COR-L47 (cell line): Measurements from ENCODE around the gene AKAP6.

Experiments
- DNase-seq: peaks from one replicate; lab custom pipeline; 2025; lab: John Stamatoyannopoulos, UW

Gene AKAP6

DNA sequence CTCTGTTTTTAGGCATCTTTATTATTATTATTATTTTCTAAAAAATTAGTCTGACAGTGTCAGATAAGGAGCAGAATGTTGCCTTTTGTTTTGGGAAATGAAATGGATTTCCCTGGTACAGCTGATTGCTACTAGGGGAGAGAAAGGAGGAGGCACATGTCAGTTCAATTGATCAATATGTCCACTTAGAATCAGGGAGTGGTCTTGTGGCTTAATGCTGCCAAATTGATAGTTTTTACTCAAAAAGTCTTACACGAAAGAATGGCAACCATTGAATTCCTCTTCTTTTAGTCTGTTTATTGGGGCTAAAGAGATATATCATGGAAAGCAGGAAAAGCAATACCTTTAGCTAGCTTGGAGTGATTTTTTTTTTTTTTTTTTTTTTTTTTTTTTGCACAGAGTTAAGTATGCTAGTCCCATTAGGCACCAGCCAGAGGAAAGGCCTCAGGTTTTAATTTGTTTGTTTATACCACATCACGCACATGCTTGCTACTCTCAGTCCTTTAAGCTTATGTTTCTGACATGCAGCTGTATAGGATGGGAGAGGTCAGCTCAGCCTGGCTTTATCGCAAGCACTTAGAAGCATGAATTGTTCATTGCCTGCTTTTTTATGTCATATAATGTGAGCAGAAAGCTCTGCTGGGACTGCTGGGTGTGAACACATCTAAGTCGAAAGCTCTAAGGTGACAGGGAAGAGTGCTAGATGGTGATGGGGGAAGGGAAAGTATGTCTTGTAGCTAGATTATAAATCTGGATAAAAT lies 1.4 kb downstream of the AKAP6 start:
- DNase-seq = peak; percentile 22

DNA sequence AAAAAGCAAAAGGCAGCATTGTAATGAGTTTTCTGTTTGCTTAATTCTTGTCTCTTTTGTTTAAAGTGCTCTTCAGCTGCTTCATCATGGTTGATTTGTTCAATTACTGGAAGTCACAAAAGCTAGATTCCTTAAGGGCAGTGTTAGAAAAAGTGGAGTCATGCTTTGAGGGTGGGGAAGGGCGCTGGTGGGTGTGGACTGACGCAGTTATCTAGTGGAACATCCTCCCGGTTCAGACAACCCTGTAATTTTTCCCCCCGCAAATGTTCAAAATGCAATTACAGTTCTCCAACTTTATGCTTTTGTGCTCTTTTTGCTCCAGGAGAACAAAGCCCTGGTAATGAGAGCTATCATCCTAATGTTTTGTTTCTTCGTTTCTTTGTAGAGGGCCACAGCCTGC lies 2.1 kb downstream of the AKAP6 start:
- DNase-seq = peak; percentile 48

- no peak for DNase-seq
Observed at GRCh38 chr14:32332415-32333316, 3.6 kb downstream of the AKAP6 start.

DNA sequence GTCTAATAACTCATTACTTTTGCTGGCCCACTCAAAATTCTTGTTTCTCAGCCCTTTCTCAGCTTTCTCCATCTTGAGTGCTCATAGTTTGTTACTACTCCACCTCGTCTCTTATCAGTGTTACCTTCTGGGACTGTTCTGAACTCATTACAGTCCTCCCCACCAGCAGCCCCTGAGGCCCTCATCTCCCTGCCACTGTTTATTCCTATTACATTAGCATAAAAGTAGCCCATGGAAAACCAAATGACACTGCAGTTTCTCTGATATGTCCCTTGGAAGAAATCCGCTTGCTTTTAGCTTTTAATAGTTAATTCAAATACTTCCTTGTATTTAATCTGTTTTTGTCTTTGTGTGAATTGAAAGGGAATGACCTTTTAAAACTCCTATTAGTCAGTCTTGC lies 7.6 kb downstream of the AKAP6 start:
- DNase-seq = no peak

- DNase-seq = no peak
Observed at GRCh38 chr14:32337759-32338158, 8.7 kb downstream of the AKAP6 start.

DNA sequence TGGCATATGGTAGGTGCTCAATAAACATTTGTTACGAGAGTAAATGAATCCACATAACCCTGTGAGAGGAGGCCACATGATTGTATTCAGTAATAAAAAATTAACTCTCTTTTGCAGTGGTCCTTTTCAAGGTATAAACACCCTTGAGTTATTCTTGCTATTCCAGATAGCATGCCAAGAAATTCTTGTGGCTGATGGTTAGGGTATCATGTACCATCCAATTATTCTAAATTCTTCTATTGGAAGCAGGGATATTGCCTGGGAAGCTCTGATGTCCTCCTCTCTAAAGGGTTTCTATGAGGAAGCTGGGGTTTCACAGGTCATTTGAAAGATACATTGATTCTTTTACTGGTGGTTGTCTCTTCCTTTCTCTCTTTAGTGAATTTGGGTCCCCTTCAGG lies 10.1 kb downstream of the AKAP6 start:
- no peak for DNase-seq

DNA sequence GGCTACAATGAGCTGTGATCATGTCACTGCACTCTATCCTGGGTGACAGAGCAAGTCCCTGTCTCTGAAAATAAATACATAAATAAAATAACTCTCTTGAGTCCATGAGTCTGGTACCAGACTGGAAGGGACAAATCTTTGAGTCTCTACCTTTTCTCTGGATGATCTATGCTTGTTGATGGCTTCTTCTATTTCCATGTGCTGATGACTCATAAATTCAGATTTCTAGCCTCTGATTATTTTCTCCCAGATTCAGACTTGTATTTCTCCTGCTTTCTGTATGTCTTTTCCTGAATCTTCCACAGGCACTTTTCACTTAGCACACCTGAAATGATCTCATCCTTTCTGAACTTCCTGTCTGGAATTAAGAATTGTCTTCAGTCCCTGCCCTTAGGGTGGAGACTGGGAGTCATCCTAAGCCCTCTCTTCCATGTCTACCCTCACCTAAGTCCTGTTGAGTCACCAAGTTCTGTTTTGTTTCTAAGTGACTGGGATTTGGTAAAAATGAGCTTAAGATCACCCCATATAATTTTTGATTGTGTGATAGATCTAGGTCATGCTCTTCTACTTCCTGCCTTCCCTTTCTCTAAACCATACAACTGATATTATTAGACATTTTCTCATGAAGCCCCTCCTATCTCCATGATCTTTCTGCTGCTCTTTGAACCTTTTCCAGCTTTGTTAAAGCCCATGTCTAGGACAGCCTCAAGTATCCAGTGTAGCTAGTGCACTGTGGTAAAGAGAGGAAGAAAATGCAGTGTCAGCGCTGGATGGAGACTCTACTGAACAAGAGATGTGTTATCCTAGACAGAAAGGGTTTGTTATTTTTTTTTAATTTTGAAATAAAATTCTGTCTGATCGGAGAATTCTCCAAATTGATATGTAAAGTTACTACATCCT lies 13.1 kb downstream of the AKAP6 start:
- DNase-seq = no peak

- no peak for DNase-seq
Observed at GRCh38 chr14:32342847-32343194, 13.7 kb downstream of the AKAP6 start.

GRCh38 chr14:32343926-32344430 lies 14.9 kb downstream of the AKAP6 start:
- no peak for DNase-seq

- DNase-seq = no peak
Observed at GRCh38 chr14:32345311-32345791, 16.3 kb downstream of the AKAP6 start.

DNA sequence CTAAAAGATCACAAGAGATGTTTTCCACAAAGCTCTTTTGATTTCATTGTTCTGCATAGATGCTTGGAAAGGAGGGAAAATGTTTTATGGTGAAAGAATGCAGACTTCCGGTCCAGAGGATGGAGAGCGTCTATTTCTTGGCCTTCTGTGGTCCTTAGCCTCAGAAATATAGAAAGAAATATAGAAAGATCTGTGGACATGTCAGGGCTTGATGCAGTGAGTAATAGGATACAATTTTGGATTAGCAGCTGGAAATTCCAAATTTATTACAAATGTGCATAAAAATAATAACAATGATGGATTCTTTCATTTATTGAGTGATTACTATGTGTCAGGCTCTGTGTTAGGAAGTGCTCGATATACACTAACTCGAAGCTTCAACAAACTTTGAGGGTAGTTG lies 20.2 kb downstream of the AKAP6 start:
- no peak for DNase-seq

GRCh38 chr14:32350020-32350419 lies 20.9 kb downstream of the AKAP6 start:
- no peak for DNase-seq

- DNase-seq = no peak
Observed at GRCh38 chr14:32352631-32353030, 23.5 kb downstream of the AKAP6 start.

GRCh38 chr14:32354716-32355115 lies 25.6 kb downstream of the AKAP6 start:
- DNase-seq = no peak

- DNase-seq = no peak
Observed at GRCh38 chr14:32358781-32359180, 29.7 kb downstream of the AKAP6 start.

DNA sequence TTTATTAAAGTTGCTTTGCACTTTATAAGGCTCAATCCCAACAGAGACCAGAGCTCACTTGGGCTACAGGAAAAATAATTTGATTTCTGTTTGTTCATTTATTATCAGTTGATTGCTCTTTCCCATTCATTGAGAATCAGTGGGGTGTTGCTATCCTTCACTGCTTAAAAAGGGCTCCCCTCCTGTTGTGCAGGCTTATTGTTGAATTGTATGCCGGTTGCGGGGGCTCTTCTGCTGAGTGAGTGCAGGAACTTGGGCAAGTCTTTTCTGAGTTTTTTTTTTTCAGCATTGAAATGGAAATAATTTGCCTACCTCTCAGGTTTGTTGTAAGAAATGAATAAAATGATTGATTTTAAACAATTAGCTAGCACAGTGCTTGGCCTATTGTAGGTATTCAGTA lies 32.6 kb downstream of the AKAP6 start:
- DNase-seq = no peak

- DNase-seq = no peak
Observed at GRCh38 chr14:32363761-32364160, 34.7 kb downstream of the AKAP6 start.

- no peak for DNase-seq
Observed at GRCh38 chr14:32364941-32365340, 35.8 kb downstream of the AKAP6 start.

GRCh38 chr14:32366256-32366879 lies 37.3 kb downstream of the AKAP6 start:
- peak; percentile 9 for DNase-seq

DNA sequence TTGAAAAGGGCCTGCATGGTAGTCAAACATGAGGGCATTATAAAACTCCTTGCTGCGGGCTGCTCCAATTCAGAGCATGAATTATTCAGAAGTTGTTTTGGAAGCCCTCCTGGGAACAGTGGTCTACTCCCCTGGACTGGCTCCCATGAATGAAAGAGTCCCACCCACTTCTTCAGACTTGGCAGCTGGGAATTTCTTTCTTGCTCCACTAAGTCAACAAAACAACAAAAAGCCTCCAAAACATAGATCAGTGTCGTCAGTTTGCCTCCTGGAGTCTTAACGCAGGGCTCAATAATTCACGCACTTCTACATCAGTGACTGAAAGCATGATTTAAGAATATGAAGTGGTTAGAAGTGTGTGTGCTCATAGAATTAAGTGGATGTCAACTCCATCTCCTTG lies 37.9 kb downstream of the AKAP6 start:
- DNase-seq = peak; percentile 16

DNA sequence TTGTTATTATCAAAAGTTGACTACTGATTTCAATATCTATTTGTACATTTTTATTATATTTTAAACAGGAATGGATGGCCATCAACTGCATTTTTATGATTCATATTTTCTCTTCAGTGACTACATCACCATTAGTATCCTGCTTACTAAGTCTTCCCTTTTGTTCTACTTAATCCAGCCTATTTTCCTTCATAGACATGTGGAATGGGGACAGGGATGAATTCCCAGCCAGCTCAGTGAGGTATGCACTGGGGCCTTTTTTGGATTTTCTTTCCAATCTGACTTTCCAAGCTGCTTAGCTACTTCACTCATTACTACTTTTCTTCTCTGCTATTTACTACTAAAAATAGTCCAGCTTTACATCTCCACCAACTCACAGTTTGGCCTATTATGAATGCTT lies 38.4 kb downstream of the AKAP6 start:
- no peak for DNase-seq

GRCh38 chr14:32368107-32368506 lies 39.0 kb downstream of the AKAP6 start:
- DNase-seq = no peak
